Epithelial cell of esophagus (primary cell): ENCODE measurements around the gene FBXO36.
A peak's percentile ranks its signal among the peaks of the same experiment; 100 is the strongest.

Experiments used
- DNase-seq: peaks from one replicate; pipeline ENCODE4 v3.0.0; 2010; ENCODE audit warnings: low read depth
- H3K4me3 ChIP-seq: 2 replicates; pipeline ENCODE4 v1.5.1; 2011; ENCODE audit warnings: mild to moderate bottlenecking, low read length, control low read depth
- TF ChIP-seq, protein P1 (sequence below): IDR thresholded peaks from 2 replicates; pipeline ENCODE4 v1.5.1; 2011; ENCODE audit warnings: low read depth, mild to moderate bottlenecking, low read length, control low read depth, inconsistent platforms; ENCODE audit not compliant: insufficient read depth; ENCODE audit errors: missing control alignments

FBXO36 gene

DNA sequence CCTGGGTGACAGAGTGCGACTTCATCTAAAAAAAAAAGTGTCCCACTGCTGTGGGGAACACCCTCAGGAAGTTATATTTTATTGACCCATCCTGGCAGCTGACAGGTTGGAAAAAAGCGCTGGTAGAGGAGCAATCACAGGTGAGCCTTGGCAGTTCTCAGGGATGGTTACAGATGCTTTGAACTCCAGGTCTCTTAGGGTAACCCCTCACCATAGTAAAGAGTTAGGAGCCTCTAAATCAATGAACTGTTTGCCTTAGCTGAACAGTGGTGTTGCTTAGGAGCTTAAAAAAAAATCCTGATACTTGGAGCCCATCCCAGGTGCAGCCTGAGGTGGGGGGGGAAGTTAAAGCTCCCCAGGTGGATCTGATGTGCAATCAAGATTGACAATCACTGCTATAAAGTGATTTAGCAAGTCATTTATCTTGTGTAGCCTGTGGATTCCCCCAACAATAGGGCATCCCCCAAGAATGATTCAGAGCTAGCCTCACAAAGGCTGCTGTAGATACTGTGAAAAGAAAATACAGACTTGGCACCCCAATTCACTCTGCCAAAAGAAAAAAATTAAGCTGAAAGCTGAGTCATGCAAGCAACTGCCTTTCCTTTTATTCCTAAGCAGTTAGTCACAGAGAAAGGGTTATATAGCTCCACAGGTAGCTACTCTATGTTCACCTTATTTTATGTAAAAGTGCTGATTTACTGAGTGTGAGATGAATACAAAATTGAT lies 131.6 kb downstream of the FBXO36 start:
- DNase-seq = peak; percentile 85
- H3K4me3 ChIP-seq = no peak overlapping the region

DNA sequence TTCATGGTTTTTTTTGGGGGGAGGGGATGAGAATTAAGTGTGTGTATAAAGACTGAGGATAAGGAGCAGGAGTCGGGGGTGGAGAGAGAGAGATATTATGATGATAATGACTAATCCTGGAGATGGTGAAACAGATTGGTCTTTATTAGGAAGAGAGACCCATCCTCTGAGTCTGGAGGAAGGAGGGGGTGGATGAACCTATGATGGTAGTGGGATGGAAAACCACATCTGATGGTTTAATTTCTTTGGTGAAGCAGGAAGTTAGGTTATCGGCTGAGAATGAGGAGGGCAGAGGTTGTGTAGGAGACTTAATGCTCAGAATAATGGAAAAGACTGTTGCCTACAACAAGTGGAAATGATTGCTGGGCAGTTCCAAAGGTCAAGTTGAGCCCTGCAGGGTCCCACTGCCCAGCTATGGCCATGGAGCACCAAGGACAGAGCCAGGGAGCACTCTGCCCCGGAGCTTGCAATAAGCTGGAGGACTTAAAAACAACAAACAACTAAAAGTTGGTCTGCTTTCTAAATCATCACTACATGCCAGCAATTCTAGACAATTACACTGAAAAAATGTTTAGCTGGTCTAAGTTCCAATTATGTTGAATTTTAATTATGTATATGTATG lies 138.5 kb downstream of the FBXO36 start:
- no peak for DNase-seq
- H3K4me3 ChIP-seq = no peak overlapping the region
- TF ChIP-seq, protein P1, sequence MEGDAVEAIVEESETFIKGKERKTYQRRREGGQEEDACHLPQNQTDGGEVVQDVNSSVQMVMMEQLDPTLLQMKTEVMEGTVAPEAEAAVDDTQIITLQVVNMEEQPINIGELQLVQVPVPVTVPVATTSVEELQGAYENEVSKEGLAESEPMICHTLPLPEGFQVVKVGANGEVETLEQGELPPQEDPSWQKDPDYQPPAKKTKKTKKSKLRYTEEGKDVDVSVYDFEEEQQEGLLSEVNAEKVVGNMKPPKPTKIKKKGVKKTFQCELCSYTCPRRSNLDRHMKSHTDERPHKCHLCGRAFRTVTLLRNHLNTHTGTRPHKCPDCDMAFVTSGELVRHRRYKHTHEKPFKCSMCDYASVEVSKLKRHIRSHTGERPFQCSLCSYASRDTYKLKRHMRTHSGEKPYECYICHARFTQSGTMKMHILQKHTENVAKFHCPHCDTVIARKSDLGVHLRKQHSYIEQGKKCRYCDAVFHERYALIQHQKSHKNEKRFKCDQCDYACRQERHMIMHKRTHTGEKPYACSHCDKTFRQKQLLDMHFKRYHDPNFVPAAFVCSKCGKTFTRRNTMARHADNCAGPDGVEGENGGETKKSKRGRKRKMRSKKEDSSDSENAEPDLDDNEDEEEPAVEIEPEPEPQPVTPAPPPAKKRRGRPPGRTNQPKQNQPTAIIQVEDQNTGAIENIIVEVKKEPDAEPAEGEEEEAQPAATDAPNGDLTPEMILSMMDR = no peak

More for the DNA sequence above, 131.6 kb downstream of the FBXO36 start:
- TF ChIP-seq, protein P1 = no peak
